ENCODE data around the gene DDX39A.

DDX39A gene

GRCh38 chr19:14361824-14362223 lies 57.3 kb downstream of the DDX39A start:
- no peak for DNase-seq
